GM12878 (cell line): Measurements from ENCODE around the gene AGBL3. TPM values are rescaled to one million over a fixed set of nuclear protein-coding genes. Genes with fewer than 3 reads are reported as not detected.
A peak's percentile ranks its signal among the peaks of the same experiment; 100 is the strongest.

Source experiments
- ATAC-seq: fragments of 200-7000 bp; cut with Tn5 transposase; 3 replicates; pipeline ENCODE4 v1.9.1; 2020; ENCODE audit warnings: mild to moderate bottlenecking, moderate library complexity
- BruUV-seq: library from RNA; stranded (reverse); fragments of 400-500 nt; replicated peaks from 2 replicates; lab custom pipeline; 2021; lab: Mats Ljungman, UMichigan
- CTCF ChIA-PET: fragments of 300-600 bp; sonication (Branson Sonifier 250); formaldehyde crosslinking; extraction: SDS; loops from one replicate; lab custom pipeline; 2021; ENCODE audit warnings: inconsistent platforms; lab: Yijun Ruan, JAX
- POLR2A ChIA-PET: fragments of 350-600 bp; formaldehyde crosslinking; extraction: SDS; loops from one replicate; lab custom pipeline; 2021; ENCODE audit warnings: inconsistent platforms; lab: Charles Lee
- RAD21 ChIA-PET: fragments of 300-600 bp; sonication (Branson Sonifier 250); formaldehyde crosslinking; loops from one replicate; lab custom pipeline; 2023; ENCODE audit warnings: antibody characterized with exemption; ENCODE audit not compliant: unreplicated experiment; lab: Charles Lee
- SMC1A ChIA-PET: fragments of 300-600 bp; sonication (Branson Sonifier 250); formaldehyde crosslinking; loops from one replicate; lab custom pipeline; 2023; ENCODE audit not compliant: unreplicated experiment, uncharacterized antibody; lab: Charles Lee
- DNase-seq: peaks from one replicate; pipeline ENCODE4 v3.0.0-alpha.2; 2011; ENCODE audit warnings: low read depth, low spot score
- FAIRE-seq: peaks from 3 replicates; lab custom pipeline; 2011; peaks lifted over from hg19 to GRCh38; lab: Jason Lieb, UNC
- H2AFZ ChIP-seq: 2 replicates; pipeline ENCODE4 v1.6.0; 2011; ENCODE audit warnings: low read depth, low read length, control low read depth; ENCODE audit not compliant: control insufficient read depth
- H3K27ac ChIP-seq: 2 replicates; pipeline ENCODE4 v1.5.1; 2011; ENCODE audit warnings: control low read depth; ENCODE audit not compliant: control insufficient read depth, insufficient read depth
- H3K27me3 ChIP-seq, 2 experiments: replicated peaks in 1 of 2; 2 replicates each; pipeline versions ENCODE4 v1.6.0 to v1.6.1; 2011; ENCODE audit warnings: low read length in 1 of 2; ENCODE audit not compliant: control insufficient read depth in 2 of 2, insufficient read depth in 2 of 2
- H3K36me3 ChIP-seq, 2 experiments: 2 replicates each; pipeline ENCODE4 v1.5.1; 2011; ENCODE audit warnings: low read length in 1 of 2; ENCODE audit not compliant: control insufficient read depth in 2 of 2, insufficient read depth in 2 of 2
- H3K4me1 ChIP-seq: 2 replicates; pipeline ENCODE4 v1.6.1; 2011; ENCODE audit warnings: mild to moderate bottlenecking, low read length, moderate library complexity, mixed read lengths; ENCODE audit not compliant: control insufficient read depth, insufficient read depth
- H3K4me2 ChIP-seq: 2 replicates; pipeline ENCODE4 v1.6.0; 2011; ENCODE audit warnings: control low read depth; ENCODE audit not compliant: control insufficient read depth, insufficient read depth
- H3K4me3 ChIP-seq: fragments of 200-600 bp; sonication (generic); 2 replicates; pipeline ENCODE4 v1.5.1; 2016
- H3K79me2 ChIP-seq: 2 replicates; pipeline ENCODE4 v1.6.0; 2011; ENCODE audit warnings: low read length; ENCODE audit not compliant: control insufficient read depth, insufficient read depth
- H3K9ac ChIP-seq: 2 replicates; pipeline ENCODE4 v1.8.0; 2011; ENCODE audit warnings: low read length, control low read depth, mixed read lengths; ENCODE audit not compliant: control insufficient read depth, insufficient read depth
- H3K9me3 ChIP-seq: replicated peaks from 3 replicates; pipeline ENCODE4 v1.5.1; 2011; ENCODE audit warnings: mild to moderate bottlenecking, low read length; ENCODE audit not compliant: control insufficient read depth, insufficient read depth
- H4K20me1 ChIP-seq: 2 replicates; pipeline ENCODE4 v1.6.0; 2011; ENCODE audit not compliant: control insufficient read depth, insufficient read depth
- ATF7 ChIP-seq: fragments of 450-650 bp; IDR thresholded peaks from 2 replicates; pipeline ENCODE4 v1.6.1; 2016; ENCODE audit warnings: low read depth, mild to moderate bottlenecking
- BCL11A ChIP-seq: IDR thresholded peaks from 2 replicates; pipeline ENCODE4 v1.6.1; 2011; ENCODE audit warnings: low read depth, low read length
- ESRRA ChIP-seq: IDR thresholded peaks from 2 replicates; pipeline ENCODE4 v1.6.1; 2012; ENCODE audit warnings: mild to moderate bottlenecking, low read length, improper control_type of control experiment
- HDAC6 ChIP-seq: fragments of 200-600 bp; sonication (generic); IDR thresholded peaks from one replicate; pipeline ENCODE4 v1.8.0; 2017; ENCODE audit warnings: antibody characterized with exemption; ENCODE audit not compliant: unreplicated experiment
- IKZF2 ChIP-seq, 2 experiments: fragments of 450-650 bp; IDR thresholded peaks; 2 replicates each; pipeline ENCODE4 v1.6.1; 2017; ENCODE audit warnings: mild to moderate bottlenecking in 2 of 2, moderate library complexity in 2 of 2
- MEF2B ChIP-seq: fragments of 450-650 bp; IDR thresholded peaks from 2 replicates; pipeline ENCODE4 v1.6.1; 2018; ENCODE audit warnings: mild to moderate bottlenecking, moderate library complexity; ENCODE audit not compliant: partially characterized antibody, poor library complexity, severe bottlenecking
- MLLT1 ChIP-seq: fragments of 450-650 bp; IDR thresholded peaks from 2 replicates; pipeline ENCODE4 v1.6.1; 2016; ENCODE audit warnings: mild to moderate bottlenecking
- PRDM15 ChIP-seq: fragments of 450-650 bp; formaldehyde crosslinking; IDR thresholded peaks from 2 replicates; pipeline ENCODE4 v1.4.0; 2020; ENCODE audit warnings: mild to moderate bottlenecking, moderate library complexity
- RB1 ChIP-seq: fragments of 450-650 bp; formaldehyde crosslinking; IDR thresholded peaks from 2 replicates; pipeline ENCODE4 v1.6.1; 2017; ENCODE audit warnings: mild to moderate bottlenecking, borderline replicate concordance
- SUPT20H ChIP-seq: IDR thresholded peaks from 2 replicates; pipeline ENCODE4 v1.6.1; 2011; ENCODE audit warnings: low read depth, mild to moderate bottlenecking, low read length, moderate library complexity, borderline replicate concordance; ENCODE audit not compliant: control insufficient read depth
- TBL1XR1 ChIP-seq: IDR thresholded peaks from 2 replicates; pipeline ENCODE4 v1.6.1; 2012; ENCODE audit warnings: low read depth, low read length, improper control_type of control experiment
- ZNF207 ChIP-seq: fragments of 450-650 bp; IDR thresholded peaks from 2 replicates; pipeline ENCODE4 v1.6.1; 2014; ENCODE audit warnings: antibody characterized with exemption, mild to moderate bottlenecking, borderline replicate concordance
- ZNF217 ChIP-seq: fragments of 450-650 bp; IDR thresholded peaks from 2 replicates; pipeline ENCODE4 v1.6.1; 2017; ENCODE audit warnings: antibody characterized with exemption, mild to moderate bottlenecking
- WGBS: methylation state at CpG from one replicate; pipeline ENCODE4 v1.1.6; 2016; ENCODE audit warnings: low lambda C conversion rate; ENCODE audit not compliant: insufficient replicate concordance, insufficient coverage; ENCODE audit errors: missing lambda C conversion rate; 5-methylcytosine and 5-hydroxymethylcytosine counted together
- in situ Hi-C: fragments of 300-500 bp; cut with MboI; formaldehyde crosslinking; loops from 9 replicates; pipeline ENCODE4 v1.14.3; 2018; ENCODE audit warnings: mixed read lengths
- intact Hi-C: fragments of 100-400 bp; cut with micrococcal nuclease; formaldehyde crosslinking; loops from one replicate; pipeline ENCODE4 v1.14.2; 2022; ENCODE audit not compliant: unreplicated experiment
- polyA plus RNA-seq, 11 experiments: library from polyadenylated mRNA; depleted of rRNA in 4 of 11; unstranded in 6 of 11; stranded (reverse) in 5 of 11; fragments of >200 nt; fragmentation: Nextera tagmentation in 4 of 11; fragmentation: Illumina TruSeq in 1 of 11; extraction: Ambion mirVana in 4 of 11; extraction: Trizol in 1 of 11; gene quantifications; 1 replicate in 1 of 11; 2 replicates in 10 of 11; pipeline versions ENCODE4 v1.2.1 to v1.2.3, GENCODE V29; 2011 to 2016; ENCODE audit warnings: inconsistent platforms in 2 of 11, missing spikeins in 2 of 11, low read depth in 1 of 11
- total RNA-seq, 4 experiments: library from RNA; depleted of rRNA in 3 of 4; stranded (reverse); fragments of >200 nt in 3 of 4; fragmentation: Illumina TruSeq in 1 of 4; extraction: Trizol in 1 of 4; gene quantifications; 2 replicates each; pipeline versions ENCODE4 v1.2.1 to v1.2.3, GENCODE V29; 2013 to 2021

AGBL3 gene
- total and polyA plus RNA-seq, 10 of the 15 experiments (the other 5 are each of a cell fraction or from before 2014, with no cell fraction given) = 0.82 to 12.4 (median 3.7) TPM

GRCh38 chr7:135147341-135147898 lies 161.1 kb downstream of the AGBL3 start (continued):
- TF ChIP-seq SUPT20H (no peak), IKZF2 (IDR thresholded peaks at IDR 0.05) (peak in 1 of 2 experiments; percentile 8; a peak in 2 of 4 replicates)
- TF ChIP-seq, all 136 proteins: peak for 8

- WGBS = 3% methylated on average over 13 of the region's 13 CpGs
- H3K4me3 ChIP-seq = peak within 1 kb of the TSS; percentile 67
- no peak for FAIRE-seq
- H3K4me1 ChIP-seq = peaks cover 27% of the 10 kb centered on the region
- ChIA-PET POLR2A (interaction anchor here (0.6 to 9.3 kb wide), 10 partner anchors 8 to 359 kb away, joined by 3 to 169 read pairs (median 4); partner anchors contain the start of genes AGBL3 and CYREN), CTCF (interaction anchor here (0.6 to 6.8 kb wide), 21 partner anchors 9 to 203 kb away, joined by 3 to 86 read pairs (median 4); partner anchors contain the start of genes AGBL3 and CYREN), SMC1A (interaction anchor here (0.9 to 12.4 kb wide), 26 partner anchors 11 to 515 kb away, joined by 3 to 293 read pairs (median 4); partner anchors contain the start of genes AGBL3 and CYREN), RAD21 (interaction anchor here (0.6 to 7.3 kb wide), 20 partner anchors 14 to 512 kb away, joined by 3 to 154 read pairs (median 3); partner anchors contain the start of genes AGBL3 and CYREN)
- no peaks in the 10 kb centered on the region for H4K20me1 ChIP-seq
- in situ Hi-C loops (no loop called here), intact Hi-C loops (loop anchor here (1.0 to 5.0 kb wide), 3 partner anchors 22 to 152 kb away; partner anchors contain the start of gene CYREN)
- peak within 1 kb of the TSS; percentile 73 for H3K4me2 ChIP-seq
- peak; percentile 90 for DNase-seq
- no peaks in the 10 kb centered on the region for H3K27me3 ChIP-seq
- peak; percentile 78 for ATAC-seq
- H3K9ac ChIP-seq = peak within 1 kb of the TSS; percentile 62
- H3K9me3 ChIP-seq = peaks cover 3% of the 10 kb centered on the region; the same call in 2 of the 3 replicates
- TSS peak; percentile 74 for BruUV-seq
- no peaks in the 10 kb centered on the region for H3K36me3 ChIP-seq
- H3K79me2 ChIP-seq = peaks cover 39% of the 10 kb centered on the region
- H3K27ac ChIP-seq = peak within 1 kb of the TSS; percentile 73
- peak within 1 kb of the TSS; percentile 59 for H2AFZ ChIP-seq
- TF ChIP-seq MEF2B (peak; percentile 40), MLLT1 (peak; percentile 89), PRDM15 (no peak), ZNF217 (no peak), HDAC6 (no peak), ATF7 (peak; percentile 99), TBL1XR1 (peak; percentile 78; the same call in 1 of the 2 replicates), ZNF207 (no peak), ESRRA (no peak), BCL11A (peak; percentile 30; the same call in 1 of the 2 replicates), RB1 (no peak)
These were observed 161.8 kb downstream of the AGBL3 start, which contains the start of gene TMEM140 for GRCh38 chr7:135147899-135148721. TSS of gene TMEM140 (plus strand) at chr7:135148072. CDS start at chr7:135164442, 16,370 bp downstream.
